Activated naive CD8-positive, alpha-beta T cell treated with anti-CD3 and anti-CD28 coated beads for 36 hours (primary cell): ENCODE measurements around the gene METTL16. TPM values are rescaled to one million over a fixed set of nuclear protein-coding genes. Genes with fewer than 3 reads are reported as not detected.
A peak's percentile ranks its signal among the peaks of the same experiment; 100 is the strongest.

ENCODE experiments used
- DNase-seq: peaks from one replicate; pipeline ENCODE4 v3.0.0; 2021
- H3K27ac Mint-ChIP-seq: one replicate; pipeline ENCODE4 v1.8.0; 2022; ENCODE audit warnings: mild to moderate bottlenecking, moderate library complexity, mixed read lengths
- H3K27me3 Mint-ChIP-seq: one replicate; pipeline ENCODE4 v1.8.0; 2022; ENCODE audit warnings: mild to moderate bottlenecking, mixed read lengths
- H3K36me3 Mint-ChIP-seq: one replicate; pipeline ENCODE4 v1.8.0; 2021; ENCODE audit warnings: mild to moderate bottlenecking, mixed read lengths
- H3K4me1 Mint-ChIP-seq: one replicate; pipeline ENCODE4 v1.8.0; 2021; ENCODE audit warnings: mixed read lengths
- H3K4me3 Mint-ChIP-seq: one replicate; pipeline ENCODE4 v1.8.0; 2022; ENCODE audit warnings: mild to moderate bottlenecking, moderate library complexity, mixed read lengths
- H3K9me3 Mint-ChIP-seq: one replicate; pipeline ENCODE4 v1.8.0; 2022; ENCODE audit warnings: mixed read lengths
- total RNA-seq, 2 experiments: library from RNA; stranded (reverse); gene quantifications; one replicate each; pipeline ENCODE4 v1.2.3, GENCODE V29; 2021

The METTL16 gene
- total RNA-seq, 2 experiments from 2014 or later = 61.7 to 66.5 TPM

DNA sequence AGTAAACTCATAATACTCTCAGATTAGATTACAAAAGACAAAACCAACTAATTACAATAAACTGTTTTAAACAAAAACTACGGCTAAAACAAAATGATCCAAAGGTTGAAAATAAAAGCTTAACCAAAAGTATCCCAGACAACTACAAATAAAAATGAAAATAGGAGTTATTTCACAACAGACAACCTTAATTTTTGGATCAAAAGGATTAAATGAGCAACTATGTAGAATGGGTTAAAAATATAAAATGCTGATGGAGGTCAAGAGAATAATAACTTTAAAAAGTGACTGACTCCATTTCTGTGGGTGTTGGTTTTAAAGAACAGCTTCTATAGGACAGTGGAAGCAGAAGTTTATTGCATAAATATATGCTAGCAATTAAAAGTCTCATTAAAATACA is 28.6 kb downstream of the METTL16 start:
- H3K27me3 Mint-ChIP-seq = no peaks in the 10 kb centered on the region

DNA sequence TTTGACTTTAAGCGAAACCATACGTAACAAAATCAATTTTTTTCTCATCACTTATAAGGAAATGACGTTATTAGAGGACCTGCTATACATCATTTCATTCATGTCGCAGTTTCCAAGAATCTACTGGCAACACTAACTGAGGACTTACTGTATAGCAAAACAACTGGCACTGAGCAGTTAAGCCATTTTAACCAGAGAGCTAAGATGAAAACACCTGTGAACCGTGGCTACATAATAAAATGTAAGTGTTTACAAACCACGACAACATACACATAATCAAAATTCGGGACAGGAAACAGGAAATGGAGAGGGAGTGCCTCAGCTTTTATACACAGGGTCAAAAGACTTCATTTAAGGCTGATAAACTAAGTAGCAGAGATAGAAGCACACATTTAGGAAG is 29.5 kb downstream of the METTL16 start:
- Mint-ChIP-seq H3K4me1 (peaks cover 31% of the 10 kb centered on the region), H3K27ac (peak overlapping the region; percentile 58), H3K4me3 (no peak overlapping the region), H3K9me3 (no peaks in the 10 kb centered on the region), H3K36me3 (peaks cover 16% of the 10 kb centered on the region), H3K27me3 (no peaks in the 10 kb centered on the region)
- DNase-seq = no peak

More for the DNA sequence above, 28.6 kb downstream of the METTL16 start:
- Mint-ChIP-seq H3K9me3 (no peaks in the 10 kb centered on the region), H3K36me3 (peaks cover 13% of the 10 kb centered on the region), H3K4me3 (no peak overlapping the region), H3K4me1 (peaks cover 32% of the 10 kb centered on the region), H3K27ac (no peak overlapping the region)
- DNase-seq = no peak

DNA sequence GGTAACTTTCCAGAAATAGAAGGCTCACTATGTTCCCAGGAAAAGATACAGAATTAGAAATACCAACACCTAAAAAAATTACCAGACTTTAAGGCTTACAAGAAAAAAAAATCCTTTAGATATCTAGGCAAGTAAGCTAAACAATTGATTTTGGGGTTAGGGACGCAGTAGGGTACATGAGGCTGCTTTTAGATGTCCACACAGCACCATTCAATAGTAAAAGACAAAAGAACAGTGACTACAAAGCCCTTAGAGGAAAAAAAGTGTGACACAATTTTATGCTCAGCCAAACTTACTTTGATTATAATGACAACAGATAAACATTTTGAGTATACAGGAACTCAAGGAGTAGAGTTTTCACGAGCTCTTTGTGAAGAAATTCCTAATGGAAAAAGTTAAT is 29.9 kb downstream of the METTL16 start:
- H3K27me3 Mint-ChIP-seq = no peaks in the 10 kb centered on the region
- no peak overlapping the region for H3K27ac Mint-ChIP-seq
- H3K4me1 Mint-ChIP-seq = peaks cover 27% of the 10 kb centered on the region
- DNase-seq = no peak
- H3K36me3 Mint-ChIP-seq = peaks cover 16% of the 10 kb centered on the region
- H3K4me3 Mint-ChIP-seq = no peak overlapping the region
- no peaks in the 10 kb centered on the region for H3K9me3 Mint-ChIP-seq

DNA sequence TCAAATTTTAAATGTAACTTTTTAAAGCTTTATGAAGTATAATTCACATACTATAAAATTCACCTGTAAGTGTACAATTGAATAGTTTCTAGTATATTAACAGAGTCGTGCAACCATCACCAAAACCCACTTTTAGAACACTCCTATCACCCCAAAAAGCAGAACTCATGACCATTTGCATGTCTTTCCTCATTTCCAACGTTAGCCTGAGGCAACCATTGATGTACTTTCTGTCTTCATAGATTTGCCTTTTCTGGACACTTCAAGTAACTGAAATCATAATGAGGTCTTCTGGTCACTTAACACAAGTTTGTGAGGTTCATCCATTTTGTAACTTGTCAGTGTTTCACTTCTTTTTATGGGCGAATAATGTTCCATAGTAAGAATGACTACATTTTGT is 33.2 kb downstream of the METTL16 start:
- Mint-ChIP-seq H3K27me3 (no peaks in the 10 kb centered on the region), H3K36me3 (peaks cover 28% of the 10 kb centered on the region), H3K4me1 (peaks cover 18% of the 10 kb centered on the region), H3K27ac (no peak overlapping the region), H3K4me3 (no peak overlapping the region), H3K9me3 (no peaks in the 10 kb centered on the region)
- DNase-seq = no peak

DNA sequence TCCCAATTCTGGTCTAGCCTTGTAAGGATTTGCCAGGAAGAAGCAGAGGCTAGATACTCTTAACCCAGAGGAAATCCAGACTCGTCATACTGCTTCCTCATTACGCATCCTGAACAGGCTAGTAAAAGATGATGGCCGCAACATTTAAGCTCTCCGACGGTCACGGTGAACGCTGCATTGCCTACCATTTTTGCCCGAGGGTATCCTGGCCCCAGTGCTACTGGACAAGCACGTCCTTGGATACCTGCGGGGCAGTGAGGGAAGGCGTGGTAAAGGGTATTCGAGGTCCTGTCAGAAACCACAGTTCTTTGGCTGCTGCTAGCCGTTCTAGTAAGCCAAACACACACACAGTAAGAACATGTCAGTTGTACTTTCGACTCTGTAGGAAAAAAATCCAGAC is 36.6 kb downstream of the METTL16 start:
- H3K4me3 Mint-ChIP-seq = no peak overlapping the region
- no peaks in the 10 kb centered on the region for H3K9me3 Mint-ChIP-seq
- no peaks in the 10 kb centered on the region for H3K27me3 Mint-ChIP-seq
- H3K4me1 Mint-ChIP-seq = peaks cover 3% of the 10 kb centered on the region
- no peak overlapping the region for H3K27ac Mint-ChIP-seq
- H3K36me3 Mint-ChIP-seq = peaks cover 26% of the 10 kb centered on the region
- no peak for DNase-seq

DNA sequence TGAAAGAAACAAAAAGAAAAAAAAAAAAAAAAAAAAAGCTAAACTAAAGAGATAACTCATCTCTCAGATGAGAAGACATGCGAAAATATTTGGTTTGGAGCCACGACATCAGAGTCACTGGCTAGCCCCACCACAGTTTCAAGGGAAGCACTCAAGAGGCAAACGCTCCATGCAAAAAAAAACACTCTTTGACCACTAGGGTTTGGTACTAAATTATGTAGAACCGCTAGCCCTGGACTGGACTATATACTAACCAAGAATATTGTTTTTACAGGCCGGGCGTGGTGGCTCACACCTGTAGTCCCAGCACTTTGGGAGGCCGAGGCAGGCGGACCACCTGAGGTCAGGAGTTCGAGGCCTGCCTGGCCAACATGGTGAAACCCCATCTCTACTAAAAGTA is 37.3 kb downstream of the METTL16 start:
- peaks cover 3% of the 10 kb centered on the region for H3K4me1 Mint-ChIP-seq
- no peak overlapping the region for H3K27ac Mint-ChIP-seq
- DNase-seq = no peak
- no peak overlapping the region for H3K4me3 Mint-ChIP-seq
- peaks cover 23% of the 10 kb centered on the region for H3K36me3 Mint-ChIP-seq
- H3K9me3 Mint-ChIP-seq = no peaks in the 10 kb centered on the region
- no peaks in the 10 kb centered on the region for H3K27me3 Mint-ChIP-seq

DNA sequence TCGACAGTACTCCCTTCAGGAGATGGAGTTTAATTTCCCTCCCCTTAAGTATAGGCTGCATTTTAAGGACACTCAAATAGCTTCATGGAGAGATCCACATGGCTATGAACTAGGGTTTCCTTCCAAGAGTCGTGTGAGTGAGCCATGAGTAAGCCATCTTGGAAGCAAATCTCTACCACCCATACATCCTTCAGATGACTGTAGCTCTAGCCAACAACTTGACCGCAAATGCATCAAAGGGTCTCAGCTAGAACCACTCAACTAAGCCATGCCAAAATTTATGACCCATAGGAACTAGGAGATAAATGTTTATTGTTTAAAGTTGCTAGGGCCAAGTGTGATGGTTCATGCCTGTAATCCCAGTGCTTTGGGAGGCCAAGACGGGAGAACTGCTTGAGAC is 43.4 kb downstream of the METTL16 start:
- Mint-ChIP-seq H3K27ac (no peak overlapping the region), H3K4me1 (peaks cover 3% of the 10 kb centered on the region), H3K27me3 (no peaks in the 10 kb centered on the region), H3K4me3 (no peak overlapping the region), H3K9me3 (no peaks in the 10 kb centered on the region), H3K36me3 (peaks cover 16% of the 10 kb centered on the region)
- no peak for DNase-seq

DNA sequence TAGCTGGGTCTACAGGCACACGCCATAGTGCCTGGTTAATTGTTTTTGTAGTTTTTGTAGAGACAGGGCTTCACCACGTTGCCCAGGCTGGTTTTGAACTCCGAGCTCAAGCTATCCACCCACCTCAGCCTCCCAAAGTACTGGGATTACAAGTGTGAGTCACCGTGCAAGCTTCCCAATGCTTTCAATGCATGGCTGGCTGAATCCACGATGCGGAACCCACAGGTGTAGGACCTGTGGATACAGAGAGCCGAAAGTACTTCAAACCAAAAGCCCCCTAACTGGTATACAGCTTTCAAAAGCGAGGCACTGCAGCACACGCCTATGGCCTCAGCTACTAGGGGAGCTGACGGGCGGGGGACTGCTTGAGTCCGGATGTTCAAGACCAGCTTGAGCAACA is 44.8 kb downstream of the METTL16 start:
- peaks cover 18% of the 10 kb centered on the region for H3K36me3 Mint-ChIP-seq

DNA sequence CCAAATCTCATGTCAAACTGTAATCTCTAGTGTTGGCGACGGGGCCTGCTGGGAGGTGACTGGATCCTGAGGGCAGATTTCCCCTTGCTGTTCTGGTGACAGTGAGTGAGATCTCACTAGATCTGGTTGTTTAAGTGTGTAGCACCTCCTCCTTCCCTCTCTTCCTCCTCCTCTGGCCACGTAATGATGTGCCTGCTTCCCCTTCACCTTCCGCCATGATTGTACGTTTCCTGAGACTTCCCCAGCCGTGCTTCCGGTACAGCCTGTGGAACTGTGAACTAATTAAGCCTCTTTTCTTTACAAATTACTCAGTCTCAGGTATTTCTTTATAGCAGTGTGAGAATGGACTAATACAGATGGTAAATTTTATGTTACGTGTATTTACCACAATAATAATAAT is 49.2 kb downstream of the METTL16 start:
- peaks cover 3% of the 10 kb centered on the region for H3K4me1 Mint-ChIP-seq
- no peaks in the 10 kb centered on the region for H3K9me3 Mint-ChIP-seq
- no peak overlapping the region for H3K4me3 Mint-ChIP-seq
- H3K36me3 Mint-ChIP-seq = peaks cover 21% of the 10 kb centered on the region
- DNase-seq = no peak
- no peak overlapping the region for H3K27ac Mint-ChIP-seq
- H3K27me3 Mint-ChIP-seq = no peaks in the 10 kb centered on the region

More for the DNA sequence above, 44.8 kb downstream of the METTL16 start:
- Mint-ChIP-seq H3K4me1 (no peaks in the 10 kb centered on the region), H3K9me3 (no peaks in the 10 kb centered on the region), H3K27ac (no peak overlapping the region), H3K4me3 (no peak overlapping the region), H3K27me3 (no peaks in the 10 kb centered on the region)
- DNase-seq = no peak

DNA sequence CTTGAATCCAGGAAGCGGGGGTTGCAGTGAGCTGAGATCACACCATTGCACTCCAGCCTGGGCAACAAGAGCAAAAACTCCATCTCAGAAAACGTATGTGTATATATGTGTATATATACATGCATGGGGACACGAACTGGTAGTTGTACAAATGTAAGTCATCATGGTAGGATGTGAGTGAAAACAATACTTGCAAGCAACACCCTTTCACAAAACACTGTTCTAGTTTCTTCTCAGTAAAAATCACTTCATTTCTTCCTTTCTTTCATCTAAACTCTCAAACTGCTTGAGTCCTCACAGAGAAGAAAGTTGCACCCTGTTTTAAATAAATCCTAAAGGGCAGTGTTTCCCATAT is 51.8 kb downstream of the METTL16 start:
- no peak for DNase-seq
- Mint-ChIP-seq H3K9me3 (no peaks in the 10 kb centered on the region), H3K27me3 (no peaks in the 10 kb centered on the region), H3K4me3 (no peak overlapping the region), H3K36me3 (peaks cover 21% of the 10 kb centered on the region), H3K27ac (no peak overlapping the region), H3K4me1 (peaks cover 3% of the 10 kb centered on the region)

DNA sequence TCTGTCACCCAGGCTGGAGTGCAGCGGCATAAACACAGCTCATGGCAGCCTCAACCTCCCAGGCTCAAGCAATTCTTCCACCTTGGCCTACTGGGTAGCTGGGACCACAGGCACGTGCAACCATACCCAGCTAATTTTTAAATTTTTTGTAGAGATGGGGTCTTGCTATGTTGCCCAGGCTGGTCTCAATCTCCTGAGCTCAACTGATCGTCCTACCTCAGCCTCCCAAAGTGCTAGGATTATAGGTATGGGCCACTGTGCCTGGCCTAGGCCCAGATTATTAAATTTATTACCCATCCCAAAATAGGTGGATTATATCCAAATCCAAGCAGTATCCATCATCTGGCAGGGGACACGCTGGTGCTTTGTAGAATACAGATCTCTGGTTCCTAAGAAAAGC is 53.8 kb downstream of the METTL16 start:
- H3K27me3 Mint-ChIP-seq = no peaks in the 10 kb centered on the region
- H3K4me1 Mint-ChIP-seq = peaks cover 13% of the 10 kb centered on the region
- H3K9me3 Mint-ChIP-seq = no peaks in the 10 kb centered on the region
- DNase-seq = no peak
- peaks cover 11% of the 10 kb centered on the region for H3K36me3 Mint-ChIP-seq
- H3K27ac Mint-ChIP-seq = no peak overlapping the region
- H3K4me3 Mint-ChIP-seq = no peak overlapping the region

DNA sequence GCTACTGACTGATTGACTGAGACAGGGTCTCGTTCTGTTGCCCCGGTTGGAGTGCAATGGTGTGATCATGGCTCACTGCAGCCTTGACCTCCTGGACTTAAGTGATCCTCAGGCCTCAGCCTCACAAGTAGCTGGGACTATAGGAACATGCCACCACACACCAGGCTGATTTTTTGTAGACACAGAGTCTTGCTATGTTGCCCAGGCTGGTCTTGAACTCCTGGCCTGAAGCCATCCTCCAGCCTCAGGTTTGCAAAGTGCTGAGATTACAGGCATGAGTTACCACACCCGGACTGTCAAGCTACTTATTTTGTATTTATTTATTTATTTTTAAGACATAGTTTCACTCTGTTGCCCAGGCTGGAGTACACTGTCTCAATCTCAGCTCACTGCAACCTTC is 55.2 kb downstream of the METTL16 start:
- Mint-ChIP-seq H3K4me1 (peaks cover 17% of the 10 kb centered on the region), H3K27me3 (no peaks in the 10 kb centered on the region), H3K27ac (no peak overlapping the region), H3K36me3 (peaks cover 3% of the 10 kb centered on the region), H3K4me3 (no peak overlapping the region), H3K9me3 (no peaks in the 10 kb centered on the region)
- DNase-seq = no peak

DNA sequence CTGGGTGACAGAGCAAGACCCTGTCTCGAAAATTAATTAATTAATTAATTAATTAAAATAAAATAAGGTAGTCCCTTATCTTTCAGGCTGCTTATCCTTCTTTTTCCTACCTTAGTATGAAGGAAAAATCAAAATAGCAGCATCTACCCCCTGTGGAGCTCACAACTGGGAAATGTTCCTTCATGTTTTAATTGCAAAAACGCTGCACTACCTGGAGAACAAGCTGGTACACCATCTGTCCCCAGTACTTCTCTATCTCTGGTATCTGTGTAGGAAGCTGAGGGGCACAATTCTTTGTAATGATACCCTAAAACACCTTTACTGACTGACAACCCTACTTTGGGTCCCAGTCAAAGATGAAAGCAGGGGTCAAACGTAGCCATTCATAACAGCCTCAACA is 55.7 kb downstream of the METTL16 start:
- peaks cover 17% of the 10 kb centered on the region for H3K4me1 Mint-ChIP-seq
- no peak overlapping the region for H3K4me3 Mint-ChIP-seq
- no peaks in the 10 kb centered on the region for H3K9me3 Mint-ChIP-seq
- peaks cover 3% of the 10 kb centered on the region for H3K36me3 Mint-ChIP-seq
- DNase-seq = no peak
- no peaks in the 10 kb centered on the region for H3K27me3 Mint-ChIP-seq
- H3K27ac Mint-ChIP-seq = no peak overlapping the region

DNA sequence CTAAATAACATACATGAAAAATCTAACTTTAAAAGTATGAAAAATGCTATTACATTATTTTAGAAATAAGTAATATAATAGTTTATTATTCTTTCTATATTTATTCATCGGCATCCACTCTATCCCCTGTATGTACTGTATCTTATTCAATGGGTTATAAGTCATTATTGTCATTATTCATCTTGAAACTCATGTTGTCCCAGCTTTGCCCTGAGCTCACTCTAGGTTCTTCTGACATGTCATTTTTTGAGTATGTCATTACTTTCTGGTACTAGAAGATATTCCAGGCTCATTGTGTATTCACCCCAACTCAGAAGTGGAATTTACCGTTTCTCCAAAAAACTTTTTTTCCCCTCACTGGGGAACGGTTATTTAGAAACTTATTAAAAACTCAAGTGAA is 57.8 kb downstream of the METTL16 start:
- no peak overlapping the region for H3K27ac Mint-ChIP-seq
- no peak for DNase-seq
- H3K36me3 Mint-ChIP-seq = no peaks in the 10 kb centered on the region
- peaks cover 21% of the 10 kb centered on the region for H3K4me1 Mint-ChIP-seq
- H3K27me3 Mint-ChIP-seq = no peaks in the 10 kb centered on the region
- H3K4me3 Mint-ChIP-seq = no peak overlapping the region
- no peaks in the 10 kb centered on the region for H3K9me3 Mint-ChIP-seq

DNA sequence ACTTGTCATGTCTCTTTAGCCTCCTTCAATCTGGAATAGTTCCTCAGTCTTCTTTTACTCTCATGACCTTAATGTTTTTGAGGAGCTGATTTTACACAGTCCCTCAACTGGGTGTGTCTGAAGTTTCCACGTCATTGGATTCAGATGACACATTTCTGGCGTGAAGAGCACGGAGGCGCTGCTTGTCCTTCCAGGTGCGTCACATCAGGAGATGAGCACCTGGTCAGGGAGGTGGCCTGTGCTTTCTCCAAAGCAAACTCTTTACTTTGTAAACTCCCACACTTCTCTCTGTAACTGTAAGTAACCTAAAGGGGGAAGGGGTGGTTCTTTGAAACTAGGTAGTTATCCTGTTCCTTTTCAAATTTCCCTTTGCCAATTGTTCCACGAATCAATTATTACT is 58.4 kb downstream of the METTL16 start:
- no peak overlapping the region for H3K27ac Mint-ChIP-seq
- peaks cover 1% of the 10 kb centered on the region for H3K36me3 Mint-ChIP-seq
- DNase-seq = no peak

DNA sequence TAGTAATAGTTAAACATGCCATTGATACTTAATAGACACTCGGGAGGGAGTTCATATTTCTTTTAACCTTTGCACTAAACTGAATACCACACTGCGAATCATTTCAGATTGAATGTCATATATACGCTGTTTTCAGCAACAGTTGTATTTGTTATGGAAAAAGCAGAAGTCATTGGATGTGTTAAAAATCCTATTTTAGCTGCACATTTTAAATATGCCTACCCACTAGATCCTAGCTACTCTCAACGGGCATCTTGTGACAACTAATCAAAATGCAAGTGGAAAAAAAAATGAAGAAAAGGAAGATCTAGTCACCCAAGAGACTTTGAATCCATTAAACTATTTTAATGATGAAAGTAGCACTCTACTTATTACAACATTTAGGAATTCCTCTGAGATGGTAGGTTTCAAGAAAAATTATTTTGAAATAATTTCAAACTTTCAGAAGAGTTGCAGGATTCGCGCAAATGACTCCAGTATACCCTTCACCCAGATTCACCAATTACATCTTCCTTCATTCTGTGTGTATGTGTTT is 59.4 kb downstream of the METTL16 start:
- Mint-ChIP-seq H3K27ac (no peak overlapping the region), H3K4me1 (peaks cover 21% of the 10 kb centered on the region), H3K36me3 (peaks cover 1% of the 10 kb centered on the region), H3K9me3 (no peaks in the 10 kb centered on the region), H3K4me3 (no peak overlapping the region), H3K27me3 (no peaks in the 10 kb centered on the region)
- no peak for DNase-seq

More for the DNA sequence above, 58.4 kb downstream of the METTL16 start:
- H3K27me3 Mint-ChIP-seq = no peaks in the 10 kb centered on the region
- peaks cover 21% of the 10 kb centered on the region for H3K4me1 Mint-ChIP-seq
- H3K9me3 Mint-ChIP-seq = no peaks in the 10 kb centered on the region
- H3K4me3 Mint-ChIP-seq = no peak overlapping the region
